HL-60 (cell line): ENCODE measurements around the gene ATP9B.

ENCODE experiments used
- CTCF ChIP-seq: IDR thresholded peaks from one replicate; pipeline ENCODE4 v1.5.1; 2011; ENCODE audit warnings: low read length, control low read depth, inconsistent platforms; ENCODE audit not compliant: insufficient read depth
- GABPA ChIP-seq: IDR thresholded peaks from 2 replicates; pipeline ENCODE4 v1.6.1; 2012; ENCODE audit warnings: low read depth
- POLR2AphosphoS5 ChIP-seq: IDR thresholded peaks from 2 replicates; pipeline ENCODE4 v1.6.1; 2012; ENCODE audit warnings: low read depth

DNA sequence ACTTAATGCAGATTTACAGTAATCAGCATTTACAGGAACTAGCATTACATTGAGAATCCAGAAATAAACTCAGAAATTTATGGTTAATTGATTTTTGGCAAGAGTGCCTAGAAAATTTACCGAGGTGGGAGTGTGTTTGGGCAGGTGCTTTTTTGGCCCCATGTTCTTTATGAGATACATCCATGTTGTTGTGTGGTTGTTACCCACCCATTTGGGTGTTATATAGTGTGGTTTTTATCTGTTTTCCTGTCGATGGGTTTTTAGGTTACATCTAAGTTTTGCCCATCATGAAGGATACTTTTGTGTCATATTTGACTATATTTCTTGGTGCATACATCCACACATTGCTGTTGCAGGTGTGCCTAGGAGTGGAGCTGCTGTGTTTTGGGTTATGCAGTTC lies 82.0 kb downstream of the ATP9B start:
- no peak for TF ChIP-seq CTCF
- TF ChIP-seq GABPA: no peak
- no peak for TF ChIP-seq POLR2AphosphoS5
